ENCODE data around the gene SPPL3.
A peak's percentile ranks its signal among the peaks of the same experiment; 100 is the strongest.

SPPL3 gene

DNA sequence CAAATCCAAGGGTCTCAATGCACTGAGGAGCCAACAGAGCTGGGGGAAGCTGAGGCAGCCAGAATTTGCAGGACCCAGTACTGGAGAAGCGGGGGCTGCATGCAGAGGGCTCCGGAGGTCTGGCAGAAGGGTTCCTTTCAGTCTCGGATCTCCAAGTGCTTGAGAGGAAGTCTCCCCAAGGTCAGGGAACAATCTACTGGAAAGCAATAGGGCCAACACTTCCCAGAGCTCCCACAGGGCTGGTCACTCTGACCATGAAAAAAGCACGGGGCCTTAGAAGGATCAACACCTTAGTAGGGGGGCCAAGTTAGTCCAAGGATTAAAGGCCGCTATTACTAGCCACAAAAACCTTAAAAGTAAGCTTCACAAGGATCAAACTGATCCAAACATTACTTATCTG, 31.7 kb downstream of the SPPL3 start:
- DNase-seq, result no peak

DNA sequence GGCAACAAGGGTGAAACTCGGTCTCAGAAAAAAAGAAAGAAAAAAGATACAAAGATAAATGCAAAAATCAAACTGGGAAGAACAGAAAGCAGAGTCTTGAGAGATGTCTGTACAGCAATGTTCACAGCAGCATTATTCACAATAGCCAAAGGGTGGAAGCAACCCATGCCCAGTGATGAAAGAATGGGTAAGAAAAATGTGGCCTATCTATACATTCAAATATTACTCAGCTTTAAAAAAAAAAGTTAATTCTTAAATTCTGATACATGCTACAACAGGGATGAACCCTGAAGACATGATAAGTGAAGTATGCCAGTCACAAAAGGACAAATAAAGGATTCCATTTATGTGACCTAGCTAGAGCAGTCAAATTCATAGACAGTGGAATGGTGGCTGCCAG, 33.7 kb downstream of the SPPL3 start:
- no peak for DNase-seq

DNA sequence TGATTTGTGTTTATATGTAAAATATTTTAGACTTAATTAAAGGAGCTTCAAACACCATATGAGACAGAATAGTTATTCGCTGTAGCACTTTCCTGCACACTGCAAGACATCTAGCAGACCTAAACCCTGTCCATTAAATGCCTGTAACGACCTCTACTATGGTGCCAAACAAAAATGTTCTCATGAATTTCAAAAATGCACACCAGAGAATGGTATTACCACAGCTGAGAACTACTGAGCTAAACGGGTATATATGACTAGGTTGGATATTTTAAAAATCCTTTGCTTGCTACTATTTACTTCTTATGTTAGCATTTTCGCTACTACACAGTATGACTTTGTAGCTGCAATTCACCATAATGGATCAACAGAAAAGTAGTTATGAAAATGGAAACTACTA, 34.8 kb downstream of the SPPL3 start:
- no peak for DNase-seq

DNA sequence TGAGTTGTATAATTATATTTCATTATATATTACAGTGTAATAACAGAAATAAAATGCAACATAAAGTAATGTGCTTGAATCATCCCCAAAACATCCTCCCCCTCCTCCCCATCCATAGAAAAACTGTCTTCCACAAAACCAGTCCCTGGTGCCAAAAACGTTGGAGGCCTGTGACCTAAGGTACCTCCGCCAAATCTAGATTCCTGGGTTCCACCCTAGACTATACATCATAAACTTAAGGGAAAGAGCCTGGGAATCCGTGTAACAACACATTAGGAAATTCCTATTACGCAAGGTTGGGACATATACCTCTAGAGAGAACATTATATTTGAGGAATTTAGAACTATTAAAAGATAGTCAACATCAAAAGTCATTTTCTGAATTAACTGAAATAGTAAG, 38.0 kb downstream of the SPPL3 start:
- DNase-seq, result no peak

DNA sequence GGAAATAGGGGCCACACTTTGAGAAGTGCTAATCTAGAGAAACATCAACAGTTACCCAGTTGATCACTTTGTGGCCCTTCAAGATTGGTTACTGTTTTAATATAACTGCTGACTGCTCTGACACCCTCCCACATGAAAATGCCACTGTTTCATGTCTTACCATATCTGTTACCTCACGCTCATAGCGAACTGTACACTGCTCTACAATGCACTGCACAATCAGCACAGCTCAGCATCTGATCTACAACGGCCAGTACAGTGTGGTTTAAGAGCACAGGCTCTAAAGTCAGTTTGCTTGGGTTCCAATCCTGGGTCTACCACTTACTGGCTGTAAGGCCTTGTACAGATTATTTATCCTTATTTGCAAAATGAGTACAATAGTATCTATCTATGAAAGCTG, 39.1 kb downstream of the SPPL3 start:
- no peak for DNase-seq

DNA sequence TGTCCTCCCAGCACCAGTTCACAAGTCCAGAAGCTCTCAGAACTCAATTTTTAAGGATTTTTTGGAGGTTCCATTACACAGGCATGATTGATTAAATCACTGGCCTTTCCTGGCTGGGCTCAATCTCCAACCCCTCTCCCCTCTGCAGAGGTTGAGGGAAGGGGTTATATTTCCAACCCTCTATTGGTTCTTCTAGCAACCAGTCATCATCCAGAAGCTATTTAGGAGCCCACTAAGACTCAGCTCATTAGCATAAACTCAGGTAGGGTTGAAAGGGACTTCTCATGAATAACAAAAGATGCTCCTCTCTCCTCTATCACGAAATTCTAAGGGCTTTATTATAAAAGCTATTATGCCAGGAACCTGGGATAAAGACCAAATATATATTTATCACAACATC, 41.5 kb downstream of the SPPL3 start:
- DNase-seq, result no peak

DNA sequence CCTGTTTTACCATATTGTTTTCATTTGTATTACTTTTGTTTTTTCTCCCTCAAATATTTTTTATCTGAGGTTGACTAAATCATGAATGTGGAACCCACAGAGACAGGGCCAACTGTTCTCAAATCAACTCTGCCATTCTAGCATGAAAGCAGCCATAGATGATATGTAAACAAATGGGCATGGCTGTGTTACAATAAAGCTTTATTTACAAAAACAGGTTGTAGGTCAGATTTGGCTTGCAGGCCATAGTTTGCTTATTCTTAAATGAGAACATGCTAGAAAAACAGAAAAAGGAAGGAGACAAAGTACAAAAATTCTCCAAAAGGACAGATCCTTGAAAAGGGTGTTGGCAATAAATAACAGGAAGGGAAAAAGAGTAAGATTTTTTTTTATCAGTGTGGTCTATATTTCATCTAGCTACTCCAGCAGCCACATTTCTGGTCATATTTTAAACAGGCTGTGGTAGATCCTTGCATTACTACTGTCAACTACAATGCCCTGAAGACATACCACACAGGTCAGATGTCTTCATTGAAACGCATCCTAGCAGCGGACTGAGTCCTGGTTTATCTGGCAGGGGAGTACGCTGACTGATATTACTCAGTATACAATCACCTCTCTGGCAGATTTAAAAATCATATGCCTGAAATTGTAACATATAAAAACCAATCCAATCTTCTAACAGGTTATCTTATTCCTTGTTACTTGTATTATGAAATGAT, 42.9 kb downstream of the SPPL3 start:
- DNase-seq, result no peak

DNA sequence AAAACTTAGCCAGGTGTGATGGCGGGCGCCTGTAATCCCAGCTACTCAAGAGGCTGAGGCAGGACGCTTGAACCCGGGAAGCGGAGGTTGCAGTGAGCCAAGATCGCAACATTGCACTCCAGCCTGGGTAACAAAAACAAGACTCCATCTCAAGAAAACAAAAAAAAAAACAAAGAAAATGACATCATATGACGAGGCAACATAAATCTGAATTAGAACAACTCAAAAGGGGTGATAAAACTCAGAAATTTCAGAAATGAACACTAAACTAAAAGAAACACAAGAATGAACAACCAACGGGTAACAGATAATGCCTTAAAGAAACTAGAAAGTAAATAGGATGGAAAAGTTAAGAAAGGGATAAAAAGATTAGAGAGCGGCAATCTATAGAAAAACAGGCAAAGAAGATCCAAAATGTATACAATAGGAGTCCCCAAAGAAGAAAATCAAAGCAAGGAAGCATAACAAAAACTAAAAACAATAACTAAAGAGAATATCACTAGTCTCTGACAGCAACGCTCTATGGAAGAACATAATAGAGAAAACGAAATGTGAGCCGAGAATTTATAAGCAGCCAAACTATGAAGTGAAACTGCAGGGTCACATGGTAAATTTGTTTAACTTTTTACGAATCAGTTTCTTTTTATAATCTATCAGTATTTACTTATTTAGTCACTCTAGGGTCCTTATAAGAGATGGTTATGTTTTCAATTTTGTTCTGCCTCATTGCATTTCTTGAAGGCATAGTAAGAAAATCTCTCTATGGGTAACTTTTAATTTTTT, 45.7 kb downstream of the SPPL3 start:
- no peak for DNase-seq

DNA sequence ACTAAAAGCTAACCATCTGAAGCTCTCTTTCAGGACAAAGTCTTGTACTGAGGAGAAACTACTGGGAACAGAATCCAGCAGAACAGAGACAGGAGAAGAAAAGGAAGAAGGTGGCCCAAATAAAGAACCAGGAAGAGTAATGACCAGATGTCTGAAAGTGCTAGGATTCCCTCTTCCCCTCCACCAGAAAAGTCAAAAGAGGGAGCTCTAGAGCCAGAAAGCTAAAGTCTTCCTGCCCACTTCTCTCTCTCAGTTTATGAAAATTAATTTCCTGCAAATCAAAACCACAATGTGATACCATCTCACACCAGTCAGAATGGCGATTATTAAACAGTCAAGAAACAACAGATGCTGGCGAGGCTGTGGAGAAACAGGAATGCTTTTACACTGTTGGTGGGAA, 47.2 kb downstream of the SPPL3 start:
- DNase-seq, result peak; percentile 27

DNA sequence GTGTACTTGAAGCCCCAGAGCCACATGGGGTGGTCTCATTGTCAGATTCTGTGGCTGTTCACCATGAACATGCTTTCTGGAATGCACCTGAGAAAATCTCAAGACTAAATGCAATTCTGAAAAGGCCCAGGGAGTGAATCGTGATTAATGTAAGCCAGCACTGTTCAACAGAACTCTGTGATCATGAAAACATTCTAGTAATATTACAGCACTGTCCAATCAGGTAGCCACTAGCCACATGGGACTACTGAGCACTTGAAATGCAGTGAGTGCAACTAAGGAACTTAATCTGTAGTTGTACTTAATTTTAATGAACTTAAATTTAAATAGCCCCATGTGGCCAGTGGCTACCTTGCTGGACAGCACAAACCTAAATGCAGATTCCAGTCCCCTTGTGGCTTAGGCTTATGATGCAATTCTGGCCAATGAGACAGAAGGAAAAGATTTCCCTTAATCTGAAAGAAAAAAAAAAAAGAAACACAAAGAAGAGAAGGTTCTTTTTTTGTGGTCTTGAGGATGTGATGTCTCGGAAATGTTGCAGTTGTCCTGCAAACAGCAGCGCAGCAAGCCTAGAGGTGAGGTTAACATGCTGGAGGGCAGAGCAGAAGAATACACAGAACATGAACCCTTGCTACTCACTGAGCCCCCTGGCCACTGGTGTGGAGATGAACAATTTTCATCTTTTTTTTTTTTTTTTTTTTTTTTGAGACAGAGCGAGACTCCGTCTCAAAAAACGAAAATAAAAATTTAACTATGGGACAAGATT, 48.2 kb downstream of the SPPL3 start:
- DNase-seq, result no peak

DNA sequence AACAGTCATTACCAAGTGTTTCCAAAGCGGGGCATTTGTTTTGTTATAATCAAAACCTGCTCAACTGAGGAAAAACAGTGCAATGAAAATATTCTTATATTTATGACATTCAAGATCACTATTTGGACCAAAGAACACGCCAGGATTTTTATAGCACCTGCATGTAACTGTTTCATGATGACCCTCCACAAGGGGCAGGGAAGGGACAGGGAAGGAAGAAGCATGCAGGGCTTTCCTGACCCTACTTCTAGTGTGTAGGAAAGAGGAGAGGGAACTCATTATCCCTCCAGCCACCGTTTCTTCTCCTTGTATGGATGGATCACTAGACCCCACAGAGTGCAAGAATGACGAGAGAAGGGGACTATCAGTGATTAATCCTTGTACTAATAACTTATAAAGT, 49.4 kb downstream of the SPPL3 start:
- no peak for DNase-seq

DNA sequence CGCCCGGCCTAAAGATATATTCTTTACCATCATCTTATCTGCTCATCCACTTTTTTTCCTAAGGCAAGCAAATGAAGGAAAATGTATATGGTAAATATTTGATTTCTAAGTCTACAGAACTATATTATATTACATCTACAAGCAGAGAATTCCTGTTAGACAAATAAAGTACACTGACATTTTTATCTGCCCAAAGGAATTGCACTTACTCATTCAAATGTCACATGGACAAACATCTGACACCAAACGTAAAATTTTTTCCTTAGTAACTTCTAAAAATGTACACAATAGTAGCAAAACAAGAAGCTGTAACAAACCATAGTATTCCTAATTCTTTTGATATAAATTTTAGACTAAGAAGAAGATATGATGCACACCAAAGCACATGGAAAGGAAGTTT, 51.0 kb downstream of the SPPL3 start:
- no peak for DNase-seq

DNA sequence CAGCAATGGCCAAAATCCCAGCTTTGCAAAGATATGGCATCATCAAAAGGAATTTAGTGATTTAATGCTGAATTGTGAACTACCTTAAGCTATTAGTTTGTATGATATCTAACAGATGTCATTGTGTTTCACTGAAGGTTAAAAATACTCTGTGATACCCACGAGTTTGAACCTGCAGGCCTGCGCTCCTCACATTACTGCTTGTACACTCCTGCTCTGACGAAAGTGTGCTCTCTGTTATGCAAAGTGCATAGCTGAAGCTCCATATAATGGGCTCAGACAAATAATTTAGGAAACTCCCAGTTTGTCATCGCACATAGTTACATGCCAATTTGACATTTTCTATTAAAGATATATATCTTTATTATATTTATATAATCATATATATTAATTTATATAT, 52.2 kb downstream of the SPPL3 start:
- no peak for DNase-seq

DNA sequence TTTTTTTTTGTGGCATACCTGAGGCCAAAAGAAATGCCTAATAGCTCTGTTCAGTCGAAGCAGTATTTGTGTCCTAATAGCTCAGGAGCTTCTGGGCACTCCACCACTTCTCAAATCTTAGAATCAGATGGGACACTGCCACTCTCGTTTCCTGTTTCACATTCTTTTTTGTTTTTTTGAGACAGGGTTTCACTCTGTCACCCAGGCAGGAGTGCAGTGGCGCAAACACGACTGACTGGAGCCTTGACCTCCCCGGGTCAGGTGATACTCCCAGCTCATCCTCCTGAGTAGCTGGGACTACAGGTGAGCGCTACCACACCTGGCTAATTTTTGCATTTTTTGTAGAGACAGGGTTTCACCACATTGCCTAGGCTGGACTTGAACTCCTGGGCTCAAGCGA, 52.7 kb downstream of the SPPL3 start:
- no peak for DNase-seq

DNA sequence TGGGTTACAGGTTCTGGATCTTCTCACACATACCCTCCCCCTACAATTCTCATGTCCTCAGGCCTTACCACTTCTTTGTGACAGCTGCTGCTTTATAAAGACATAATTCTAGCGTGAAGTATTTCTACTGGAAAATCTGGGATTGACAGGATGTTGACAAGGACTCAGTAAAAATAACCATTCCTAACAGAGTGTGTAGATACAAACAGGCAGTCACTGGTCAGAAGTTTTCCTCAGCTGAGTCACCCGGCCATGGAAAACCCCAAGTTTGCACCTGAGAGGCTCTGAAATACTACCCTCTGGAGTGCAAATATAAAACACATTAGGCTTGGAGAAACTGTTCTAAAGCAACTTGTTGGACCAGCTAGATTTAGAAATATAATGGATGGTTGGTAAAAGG, 54.4 kb downstream of the SPPL3 start:
- no peak for DNase-seq

DNA sequence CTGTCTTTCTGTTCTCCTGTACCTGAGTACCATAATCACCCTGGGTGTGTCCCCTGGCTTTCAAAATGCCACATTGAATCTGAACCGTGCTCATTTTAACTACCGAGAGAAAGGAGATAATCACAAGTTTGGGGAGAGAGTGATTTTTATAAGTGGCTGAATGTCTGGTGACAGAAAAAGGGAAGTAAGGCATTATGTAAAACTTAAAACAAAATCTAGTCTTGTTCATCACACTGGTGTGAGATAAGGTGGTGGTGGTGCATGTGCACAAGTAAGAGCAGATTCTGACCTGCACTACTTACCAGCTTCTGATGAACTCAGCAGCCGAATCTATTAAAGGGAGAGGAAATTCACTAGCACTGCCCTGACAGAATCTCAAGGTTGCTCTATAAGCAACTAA, 56.3 kb downstream of the SPPL3 start:
- peak; percentile 61 for DNase-seq

DNA sequence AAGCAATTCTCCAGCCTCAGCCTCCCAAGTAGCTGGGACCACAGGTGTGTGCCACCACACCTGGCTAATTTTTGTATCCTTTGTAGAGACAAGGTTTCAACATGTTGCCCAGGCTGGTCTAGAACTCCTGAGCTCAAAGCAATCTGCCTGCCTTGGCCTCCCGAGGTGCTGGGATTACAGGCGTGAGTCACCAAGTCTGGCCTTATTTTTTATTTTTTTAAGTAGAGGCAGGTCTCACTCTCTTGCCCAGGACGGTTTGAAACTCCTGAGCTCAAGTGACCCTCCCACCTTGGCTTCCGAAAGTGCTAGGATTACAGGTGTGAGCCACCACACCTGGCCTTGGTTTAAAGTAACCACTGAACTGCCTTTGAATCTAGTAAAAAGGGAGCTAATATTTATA, 56.8 kb downstream of the SPPL3 start:
- no peak for DNase-seq

DNA sequence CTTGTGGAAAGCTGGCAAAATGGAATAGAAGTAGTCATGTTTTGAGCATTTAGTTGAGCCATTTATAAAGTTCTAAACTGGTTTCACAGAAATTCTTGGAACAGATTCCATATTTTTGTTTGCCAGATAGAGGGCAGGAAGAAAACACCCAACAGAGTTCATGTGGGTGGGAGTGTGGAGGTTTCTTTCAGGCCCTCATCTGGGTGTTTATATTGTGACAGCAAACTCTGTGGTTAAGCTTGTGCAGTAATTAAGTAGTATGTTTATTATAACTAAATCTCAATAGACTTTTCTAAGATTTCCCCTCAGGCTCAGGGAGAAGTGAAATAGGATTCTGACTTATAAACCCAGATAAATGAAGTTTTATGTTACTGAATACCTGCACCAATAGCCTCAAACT, 57.4 kb downstream of the SPPL3 start:
- no peak for DNase-seq

DNA sequence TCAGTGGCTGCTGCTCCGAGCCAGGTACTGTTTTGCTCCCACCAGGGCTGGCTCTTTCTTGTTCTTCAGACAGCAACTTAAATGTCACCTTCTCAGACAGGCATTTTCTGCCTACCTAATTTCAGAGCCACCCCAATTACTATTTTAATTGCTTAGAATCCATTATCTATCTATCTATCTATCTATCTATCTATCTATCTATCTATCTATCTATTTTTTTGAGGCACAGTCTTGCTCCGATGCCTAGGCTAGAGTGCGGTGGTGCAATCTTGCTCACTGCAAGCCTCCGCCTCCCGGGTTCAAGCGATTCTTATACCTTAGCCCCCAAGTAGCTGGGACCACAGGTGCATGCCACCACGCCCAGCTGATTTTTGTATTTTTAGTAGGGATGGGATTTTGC, 58.5 kb downstream of the SPPL3 start:
- no peak for DNase-seq

DNA sequence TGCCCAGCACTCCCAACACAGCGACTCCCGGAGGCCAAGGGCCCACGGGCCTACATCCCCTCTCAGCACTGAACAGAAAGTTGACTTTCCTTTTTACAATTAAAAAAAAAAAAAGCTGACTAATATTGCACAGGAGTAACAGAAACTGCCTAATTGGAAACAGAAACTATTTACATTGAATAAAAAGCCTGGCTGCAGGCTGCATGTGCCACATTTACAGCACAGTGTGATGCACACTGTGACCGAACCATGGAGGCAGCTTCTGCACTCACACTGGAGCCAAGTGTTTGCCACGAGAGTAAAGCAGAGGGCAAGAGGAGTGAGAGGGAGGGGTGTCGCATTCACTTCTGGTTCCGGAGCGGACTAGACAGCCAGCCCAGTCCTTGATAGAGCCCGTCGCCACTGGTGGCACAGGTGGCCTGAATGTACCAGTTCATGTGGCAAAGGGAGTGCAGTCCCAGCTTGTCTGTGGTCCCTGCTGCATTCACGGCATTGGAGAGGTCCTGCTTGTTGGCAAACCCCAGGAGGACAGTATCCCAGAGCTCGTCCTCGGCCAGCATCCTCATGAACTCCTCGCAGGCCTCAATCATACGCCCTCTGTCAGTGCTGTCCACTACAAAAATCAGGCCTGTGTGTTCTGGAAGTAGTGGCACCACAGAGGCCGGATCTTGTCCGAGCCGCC, 59.2 kb downstream of the SPPL3 start:
- no peak for DNase-seq

DNA sequence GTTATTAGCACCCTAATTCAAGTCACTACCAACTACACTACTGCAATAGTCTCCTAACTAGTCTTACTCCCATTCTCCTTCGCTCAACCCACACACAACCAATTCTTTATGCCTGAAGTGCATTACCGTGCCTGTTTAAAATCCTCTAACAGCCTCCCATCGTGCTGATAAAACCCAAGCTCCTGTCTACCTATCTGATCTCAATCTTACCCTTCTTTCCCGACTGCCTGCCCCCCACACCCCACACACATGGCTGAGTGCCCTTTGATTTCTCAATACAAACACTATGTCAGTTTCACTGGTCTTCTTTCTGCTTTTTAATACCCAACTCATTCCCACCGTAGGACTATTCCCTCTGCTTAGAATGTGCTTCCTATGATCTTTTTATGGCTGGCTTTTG, 59.9 kb downstream of the SPPL3 start:
- no peak for DNase-seq

DNA sequence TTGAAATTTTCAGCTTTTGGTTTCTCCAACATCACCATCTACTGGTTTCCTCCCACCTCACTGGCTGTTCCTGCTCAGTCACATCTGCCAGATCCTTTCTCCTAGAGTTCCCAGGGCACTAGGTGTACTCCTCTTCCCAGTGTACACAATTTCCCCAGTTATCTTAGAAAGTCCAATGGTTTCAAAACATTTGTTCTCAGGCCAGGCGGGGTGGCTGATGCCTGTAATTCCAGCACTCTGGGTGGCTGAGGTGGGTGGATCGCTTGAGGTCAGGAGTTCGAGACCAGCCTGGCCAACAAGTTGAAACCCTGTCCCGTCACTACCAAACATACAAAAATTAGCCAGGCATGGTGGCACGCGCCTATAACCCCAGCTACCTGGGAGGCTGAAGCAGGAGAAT, 60.7 kb downstream of the SPPL3 start:
- no peak for DNase-seq

DNA sequence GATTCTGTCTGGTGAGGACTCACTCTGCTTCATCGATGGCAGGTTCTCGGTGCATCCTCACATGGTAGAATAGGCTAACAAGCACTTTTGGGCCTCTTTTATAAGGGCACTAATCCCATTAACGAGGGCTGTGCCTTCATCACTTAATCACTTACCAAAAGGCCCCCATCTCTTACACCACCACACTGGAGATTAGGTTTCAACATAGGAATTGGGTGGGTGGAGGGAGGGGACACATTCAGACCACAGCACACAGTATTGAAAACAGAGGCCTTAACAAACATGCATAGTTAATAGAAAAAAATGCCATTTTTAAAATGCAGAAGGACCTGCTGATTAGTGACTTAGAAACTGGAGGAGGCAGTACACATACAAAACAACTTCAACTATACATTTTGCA, 61.6 kb downstream of the SPPL3 start:
- DNase-seq, result no peak

DNA sequence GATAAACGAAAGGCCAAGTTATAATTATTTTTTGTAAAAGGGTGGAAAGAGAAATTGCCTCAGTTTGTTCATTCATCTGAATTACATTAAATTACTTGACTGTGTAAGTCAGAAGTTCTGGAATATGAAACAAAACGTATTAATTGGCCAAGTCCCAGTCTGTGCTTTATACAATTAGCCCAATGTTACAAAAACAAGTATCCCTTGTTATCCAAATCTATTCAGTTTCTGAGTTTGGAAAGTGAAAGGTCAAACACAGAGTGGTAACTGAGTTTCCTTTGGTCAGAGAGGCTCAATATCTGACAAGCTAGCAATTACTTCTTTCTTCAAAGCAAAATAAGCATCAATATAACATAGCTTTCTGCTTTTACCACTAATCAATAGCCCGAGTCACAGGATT, 62.6 kb downstream of the SPPL3 start:
- DNase-seq, result no peak
